Dedifferentiated amniotic fluid mesenchymal stem cell (primary cell): ENCODE results near the gene RNASE2.
"Not testable (repeated sequence)": the region's sequence is repeated elsewhere in the genome, so short reads cannot be mapped to it uniquely, and the experiment has no call there.

Experiments used
- DNase-seq: peaks from one replicate; pipeline ENCODE4 v3.0.0-alpha.2; 2016; ENCODE audit errors: extremely low spot score

The RNASE2 gene

DNA sequence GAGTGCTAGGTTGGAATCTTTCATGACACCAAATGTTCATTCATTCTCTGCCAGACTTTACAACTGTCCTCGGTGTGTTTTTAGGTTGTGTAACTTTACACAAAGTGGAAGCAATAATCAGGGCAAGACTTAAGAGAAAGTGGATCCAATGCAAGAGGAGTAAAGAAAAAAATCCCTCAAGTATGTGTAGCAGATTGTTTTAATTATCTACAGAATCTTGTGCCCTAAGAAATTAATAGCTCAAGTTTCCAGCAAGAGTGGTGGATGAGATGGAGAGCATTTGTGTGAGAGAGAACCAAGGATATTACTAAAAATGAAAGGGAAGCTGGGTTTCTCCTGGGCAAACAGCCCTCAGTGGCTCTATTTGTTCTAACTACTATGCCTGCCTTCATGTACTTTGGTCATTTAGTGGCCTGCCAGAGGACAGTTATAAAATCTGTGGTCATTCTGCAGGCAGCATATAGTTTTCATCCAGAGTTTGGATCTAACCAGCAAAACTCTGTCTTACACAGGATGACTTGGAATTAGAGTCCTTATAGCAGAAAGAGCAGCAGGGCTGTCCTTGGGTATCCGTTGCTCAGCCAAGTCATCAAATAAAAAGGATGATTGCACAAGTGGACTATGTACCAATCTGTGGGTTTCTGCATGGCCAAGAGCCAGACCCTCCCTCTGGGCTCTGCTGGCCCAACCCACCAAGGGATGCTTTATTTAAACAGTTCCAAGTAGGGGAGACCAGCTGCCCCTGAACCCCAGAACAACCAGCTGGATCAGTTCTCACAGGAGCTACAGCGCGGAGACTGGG is at the start of gene RNASE2:
RNASE2 (plus strand) TSS at position 752 of the 802 bp plus-strand sequence. CDS start 285 bp downstream, outside the sequence.
- DNase-seq = not testable (repeated sequence)

- no peak for DNase-seq
Observed at GRCh38 chr14:20905676-20906075, 49.6 kb upstream of the RNASE2 start.

GRCh38 chr14:20907214-20907613 is 48.1 kb upstream of the RNASE2 start:
- no peak for DNase-seq

DNA sequence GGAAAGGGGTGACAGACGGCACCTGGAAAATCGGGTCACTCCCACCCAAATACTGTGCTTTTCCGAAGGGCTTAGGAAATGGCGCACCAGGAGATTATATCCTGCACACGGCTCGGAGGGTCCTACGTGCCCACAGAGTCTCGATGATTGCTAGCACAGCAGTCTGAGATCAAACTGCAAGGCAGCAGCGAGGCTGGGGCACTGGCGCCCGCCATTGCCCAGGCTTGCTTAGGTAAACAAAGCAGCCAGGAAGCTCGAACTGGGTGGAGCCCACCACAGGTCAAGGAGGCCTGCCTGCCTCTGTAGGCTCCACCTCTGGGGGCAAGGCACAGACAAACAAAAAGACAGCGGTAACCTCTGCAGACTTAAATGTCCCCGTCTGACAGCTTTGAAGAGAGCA is 44.5 kb upstream of the RNASE2 start:
- not testable (repeated sequence) for DNase-seq

DNA sequence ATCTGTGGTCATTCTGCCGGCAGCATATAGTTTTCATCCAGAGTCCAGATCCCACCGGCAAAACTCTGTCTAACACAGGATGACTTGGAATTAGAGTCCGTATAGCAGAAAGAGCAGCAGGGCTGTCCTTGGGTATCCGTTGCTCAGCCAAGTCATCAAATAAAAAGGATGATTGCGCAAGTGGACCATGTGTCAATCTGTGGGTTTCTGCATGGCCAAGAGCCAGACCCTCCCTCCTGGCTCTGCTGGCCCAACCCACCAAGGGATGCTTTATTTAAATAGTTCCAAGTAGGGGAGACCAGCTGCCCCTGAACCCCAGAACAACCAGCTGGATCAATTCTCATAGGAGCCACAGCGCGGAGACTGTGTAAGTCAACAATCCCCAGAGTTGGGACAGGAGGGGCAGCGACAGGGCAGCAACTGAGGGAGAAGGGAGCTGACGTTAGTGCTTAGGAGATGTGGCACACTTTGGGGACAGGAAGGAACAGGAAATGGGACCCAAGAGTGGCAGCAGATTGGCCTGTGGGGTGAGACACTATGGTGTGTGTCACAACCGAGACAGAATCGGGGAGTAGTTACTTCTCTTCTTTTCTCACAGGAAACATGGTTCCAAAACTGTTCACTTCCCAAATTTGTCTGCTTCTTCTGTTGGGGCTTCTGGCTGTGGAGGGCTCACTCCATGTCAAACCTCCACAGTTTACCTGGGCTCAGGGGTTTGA is 36.1 kb upstream of the RNASE2 start:
- not testable (repeated sequence) for DNase-seq

DNA sequence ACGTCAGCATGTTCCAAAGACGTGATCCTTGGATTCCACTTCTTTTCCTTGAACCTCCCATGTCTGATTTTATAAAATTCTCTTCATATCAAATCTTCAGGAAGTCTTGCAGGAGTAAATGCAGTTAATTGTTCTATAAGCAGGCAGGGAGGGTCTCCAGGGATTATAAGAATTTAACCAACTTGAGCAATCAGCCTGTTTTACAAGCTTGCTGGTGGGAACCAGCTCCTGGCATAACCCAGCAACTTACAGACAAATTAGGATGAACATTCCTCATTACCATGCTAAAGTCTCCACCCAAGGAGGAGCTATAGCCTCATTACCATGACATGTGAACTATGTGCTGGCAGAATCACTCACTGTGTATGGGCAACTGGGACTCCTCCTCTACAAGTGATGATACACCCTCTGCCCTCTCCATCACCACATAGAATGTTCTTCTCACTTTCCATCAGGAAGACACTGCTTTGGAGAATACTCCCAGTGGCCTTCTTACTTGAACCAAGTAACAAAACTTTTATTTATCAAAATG is 31.5 kb upstream of the RNASE2 start:
- not testable (repeated sequence) for DNase-seq

GRCh38 chr14:20934148-20934762 is 21.0 kb upstream of the RNASE2 start:
- DNase-seq = no peak

- DNase-seq = no peak
Observed at GRCh38 chr14:20935303-20935984, 19.8 kb upstream of the RNASE2 start.

DNA sequence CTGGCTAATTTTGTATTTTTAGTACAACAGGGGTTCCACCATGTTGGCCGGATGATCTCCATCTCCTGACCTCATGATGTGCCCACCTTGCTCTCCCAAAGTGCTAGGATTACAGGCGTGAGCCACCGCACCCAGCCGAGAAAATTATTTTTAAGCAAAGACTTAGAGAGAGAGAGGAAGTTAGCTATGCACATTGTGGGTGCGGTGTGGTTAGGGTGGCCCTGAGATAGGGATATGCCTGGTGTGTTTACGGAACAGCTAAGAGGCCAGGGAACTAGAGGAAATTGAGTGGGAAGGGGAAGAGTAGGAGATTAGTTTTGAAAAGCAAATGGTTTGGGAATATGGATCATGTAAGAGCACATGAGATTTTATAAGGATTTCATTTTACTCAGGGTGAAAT is 10.1 kb upstream of the RNASE2 start:
- not testable (repeated sequence) for DNase-seq

GRCh38 chr14:20946707-20947106 is 8.6 kb upstream of the RNASE2 start:
- not testable (repeated sequence) for DNase-seq

GRCh38 chr14:20955538-20955873 is 219 bp downstream of the RNASE2 start:
- DNase-seq = not testable (repeated sequence)

GRCh38 chr14:20956376-20956976 is 1.2 kb downstream of the RNASE2 start:
- DNase-seq = no peak

DNA sequence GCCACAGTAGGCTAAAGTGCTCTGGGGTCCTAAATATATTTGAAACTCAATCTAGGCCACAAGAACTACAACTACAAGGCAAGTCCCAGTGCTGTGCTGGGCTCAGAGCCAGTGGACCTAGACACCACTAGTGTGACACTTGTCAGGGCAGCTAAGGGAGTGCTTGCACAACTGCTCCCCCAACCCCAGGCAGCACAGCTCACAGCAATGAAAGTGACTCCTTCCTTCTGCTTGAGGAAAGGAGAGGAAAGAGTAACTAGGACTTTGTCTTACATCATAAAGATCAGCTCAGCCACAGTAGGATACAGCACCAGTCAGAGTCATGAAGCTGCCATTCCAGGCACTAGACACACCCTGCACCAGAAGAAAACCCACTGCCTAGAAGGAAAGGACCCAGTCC is 3.7 kb downstream of the RNASE2 start:
- not testable (repeated sequence) for DNase-seq

GRCh38 chr14:20969336-20969735 is 14.0 kb downstream of the RNASE2 start:
- no peak for DNase-seq

DNA sequence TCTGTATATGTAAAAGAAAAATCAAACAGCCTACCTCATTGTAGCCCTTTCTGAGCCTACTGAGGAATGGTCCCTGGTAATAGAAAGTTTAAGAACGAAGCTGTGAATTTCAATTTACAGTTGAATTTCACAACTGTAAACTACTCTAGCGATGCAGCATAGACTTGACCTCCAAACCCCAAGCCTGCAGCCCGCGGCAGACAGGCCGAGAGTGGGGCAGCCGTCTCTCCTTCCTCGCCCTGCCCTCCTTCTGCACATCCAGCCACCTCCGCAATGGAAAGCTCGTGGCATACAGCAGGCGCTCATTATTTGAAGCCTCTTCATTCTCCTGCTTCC is 15.3 kb downstream of the RNASE2 start:
- DNase-seq = no peak

- DNase-seq = peak; percentile 73
Observed at GRCh38 chr14:20970983-20971704, 15.9 kb downstream of the RNASE2 start.

GRCh38 chr14:20971705-20972021 is 16.4 kb downstream of the RNASE2 start:
- DNase-seq = no peak

GRCh38 chr14:20973501-20973900 is 18.2 kb downstream of the RNASE2 start:
- no peak for DNase-seq

DNA sequence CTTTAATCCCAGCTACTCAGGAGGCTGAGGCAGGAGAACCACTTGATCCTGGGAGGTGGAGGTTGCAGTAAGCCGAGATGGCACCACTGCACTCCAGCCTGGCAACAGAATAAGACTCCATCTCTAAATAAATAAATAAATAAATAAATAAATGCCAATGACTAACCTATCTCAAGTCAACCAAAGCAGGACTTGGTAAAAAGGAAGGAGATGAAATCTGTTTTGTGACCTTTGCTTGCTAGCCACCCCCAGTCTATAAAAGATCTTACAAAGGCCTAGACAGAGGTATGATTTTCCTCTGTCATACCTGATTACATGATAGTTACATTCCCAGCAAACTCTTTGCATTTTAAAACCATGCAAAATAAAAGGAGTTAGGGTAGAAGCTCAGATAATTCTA is 21.0 kb downstream of the RNASE2 start:
- no peak for DNase-seq

GRCh38 chr14:20978687-20979086 is 23.4 kb downstream of the RNASE2 start:
- no peak for DNase-seq

DNA sequence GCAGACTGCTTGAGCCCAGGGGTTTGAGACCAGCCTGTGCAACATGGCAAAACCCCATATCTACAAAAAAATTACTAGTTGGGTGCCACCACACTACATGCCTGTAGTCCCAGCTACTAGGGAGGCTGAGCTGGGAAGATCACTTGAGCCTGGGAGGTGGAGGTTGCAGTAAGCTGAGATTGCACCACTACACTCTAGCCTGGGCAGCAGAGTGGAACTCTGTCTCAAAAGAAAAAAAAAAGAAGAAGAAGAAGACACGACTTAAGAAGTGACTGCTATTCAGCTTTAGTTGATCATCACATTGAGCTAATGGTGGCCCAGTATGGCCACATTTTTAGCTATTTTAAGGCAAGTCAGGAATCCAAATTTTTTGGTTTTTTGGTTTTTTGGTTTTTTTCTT is 25.6 kb downstream of the RNASE2 start:
- no peak for DNase-seq
